Measurements from ENCODE around the gene KIF26B.

DNA sequence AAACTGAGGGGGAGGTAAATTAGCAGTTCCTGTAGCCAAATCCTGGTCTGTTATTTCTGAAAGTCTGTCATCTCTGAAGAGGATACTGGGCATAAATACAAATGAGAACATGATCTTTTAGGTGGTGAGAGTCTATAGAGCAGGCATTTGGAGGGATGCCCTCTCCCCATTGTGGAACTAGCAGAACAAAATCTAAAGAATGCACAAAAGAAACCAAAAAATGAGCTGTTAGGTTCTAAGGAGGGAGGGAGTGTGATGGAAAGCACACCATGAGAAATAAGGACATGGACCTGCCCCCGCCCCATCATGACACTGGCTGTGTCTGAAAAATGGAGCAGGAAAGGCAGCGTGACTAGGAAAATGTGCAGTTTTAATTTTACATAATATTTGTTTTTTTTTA is 262.0 kb downstream of the KIF26B start:
- TF ChIP-seq, protein P1, sequence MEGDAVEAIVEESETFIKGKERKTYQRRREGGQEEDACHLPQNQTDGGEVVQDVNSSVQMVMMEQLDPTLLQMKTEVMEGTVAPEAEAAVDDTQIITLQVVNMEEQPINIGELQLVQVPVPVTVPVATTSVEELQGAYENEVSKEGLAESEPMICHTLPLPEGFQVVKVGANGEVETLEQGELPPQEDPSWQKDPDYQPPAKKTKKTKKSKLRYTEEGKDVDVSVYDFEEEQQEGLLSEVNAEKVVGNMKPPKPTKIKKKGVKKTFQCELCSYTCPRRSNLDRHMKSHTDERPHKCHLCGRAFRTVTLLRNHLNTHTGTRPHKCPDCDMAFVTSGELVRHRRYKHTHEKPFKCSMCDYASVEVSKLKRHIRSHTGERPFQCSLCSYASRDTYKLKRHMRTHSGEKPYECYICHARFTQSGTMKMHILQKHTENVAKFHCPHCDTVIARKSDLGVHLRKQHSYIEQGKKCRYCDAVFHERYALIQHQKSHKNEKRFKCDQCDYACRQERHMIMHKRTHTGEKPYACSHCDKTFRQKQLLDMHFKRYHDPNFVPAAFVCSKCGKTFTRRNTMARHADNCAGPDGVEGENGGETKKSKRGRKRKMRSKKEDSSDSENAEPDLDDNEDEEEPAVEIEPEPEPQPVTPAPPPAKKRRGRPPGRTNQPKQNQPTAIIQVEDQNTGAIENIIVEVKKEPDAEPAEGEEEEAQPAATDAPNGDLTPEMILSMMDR (IDR thresholded peaks at IDR 0.05): no peak
- TF ChIP-seq POLR2A (IDR thresholded peaks at IDR 0.05) (no peak), EP300 (IDR thresholded peaks at IDR 0.05) (no peak)

All from tibial nerve (tissue), 4 donors.